ENCODE data around the gene DLK1. TPM values are rescaled to one million over a fixed set of nuclear protein-coding genes. Genes with fewer than 3 reads are reported as not detected.

Gene DLK1
- total and polyA plus RNA-seq, 2 of the 13 experiments (the other 11 are each of a cell fraction or from before 2014, with no cell fraction given) = 95.5 to 312 TPM

DNA sequence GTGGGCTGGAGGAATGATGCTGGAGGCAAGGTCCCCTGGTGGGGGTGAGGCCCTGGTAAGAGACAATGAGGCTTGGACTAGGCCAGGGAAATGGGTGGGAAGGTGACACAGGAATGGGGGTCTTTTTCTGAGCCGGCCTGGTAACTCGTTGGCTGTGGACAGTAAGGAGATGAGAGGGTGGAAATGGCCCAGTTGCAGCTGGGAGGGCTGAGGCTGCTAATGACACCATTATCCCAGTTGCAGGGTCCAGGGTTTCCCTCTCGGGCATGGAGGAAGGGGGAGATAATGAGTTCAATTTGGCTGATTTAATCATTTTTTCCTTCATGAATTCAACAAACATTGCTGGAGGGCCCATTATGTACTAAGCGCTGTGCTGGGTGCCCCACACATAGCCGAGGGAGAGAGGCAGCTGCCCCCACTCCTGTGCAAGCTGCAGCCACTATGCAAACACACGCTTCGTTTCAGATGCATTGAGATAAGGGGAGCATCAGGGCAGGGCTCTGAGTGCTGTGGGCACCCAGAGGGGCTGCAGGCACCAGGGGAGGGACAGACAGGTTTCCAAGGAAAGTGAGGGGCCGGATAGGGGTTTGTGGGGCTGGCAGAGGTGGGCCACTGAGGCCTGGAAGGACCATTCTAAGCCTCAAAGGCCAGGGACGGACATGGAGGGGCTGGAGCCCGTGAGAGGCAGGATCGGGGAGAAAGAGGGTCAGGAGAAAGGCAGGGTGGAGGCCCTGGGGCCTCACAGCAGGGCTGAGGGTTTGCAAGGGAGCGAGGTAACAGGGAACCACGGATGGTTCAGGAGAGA is 56.0 kb downstream of the DLK1 start:
- CTCF ChIA-PET (ENCODE audit: low intra/inter-chr PET ratio, low total read pairs) = no interaction called here
- H3K4me1 ChIP-seq (ENCODE audit: insufficient read depth, low read length) = peaks cover 57% of the 10 kb centered on the region
- DNase-seq (ENCODE audit: low spot score) (peak; percentile 39), ATAC-seq (peak; percentile 79), FAIRE-seq (peak; percentile 32)
- H3K9ac ChIP-seq (ENCODE audit: insufficient read depth, low read depth, low read length) = peak overlapping the region; percentile 8; the same call in 1 of the 2 replicates
- no peaks in the 10 kb centered on the region for H3K79me2 ChIP-seq (ENCODE audit: insufficient read depth, low read length)
- intact Hi-C loops (cut with micrococcal nuclease; ENCODE audit: unreplicated experiment) = no loop called here
- H3K27me3 ChIP-seq (ENCODE audit: control insufficient read depth in 1 of 2, insufficient read depth in 2 of 2, low read length in 2 of 2) = no peaks in the 10 kb centered on the region
- in situ Hi-C loops (cut with HindIII; ENCODE audit: extremely low pct_ligation_motif_present, low pct_unique_long_range_greater_than_20kb) = no loop called here
- H3K4me2 ChIP-seq (ENCODE audit: low read depth, low read length) = peak overlapping the region; percentile 53; the same call in 1 of the 2 replicates
- 27% methylated on average over 12 of the region's 13 CpGs for WGBS (ENCODE audit: low lambda C conversion rate)
- no peaks in the 10 kb centered on the region for H4K20me1 ChIP-seq (ENCODE audit: insufficient read depth, low read length)
- H3K9me3 ChIP-seq (ENCODE audit: low read length) = no peaks in the 10 kb centered on the region
- H3K27ac ChIP-seq (ENCODE audit: extremely low read length, insufficient read depth, low read length) = no peak overlapping the region
- H2AFZ ChIP-seq (ENCODE audit: low read length) = no peak overlapping the region
- no peaks in the 10 kb centered on the region for H3K36me3 ChIP-seq (replicated peaks in 1 of 2; ENCODE audit: control insufficient read depth in 1 of 2, insufficient read depth in 2 of 2, low read length in 2 of 2)
- no TSS peak for BruUV-seq (replicated peaks)
- no peak overlapping the region for H3K4me3 ChIP-seq (replicated peaks in 1 of 3; ENCODE audit: insufficient read depth in 1 of 3, low read depth in 2 of 3, low read length in 3 of 3)
- POLR2A ChIA-PET = no interaction called here
- TF ChIP-seq ZNF615 (CRISPR knock-in tag; IDR thresholded peaks at IDR 0.05; ENCODE audit: borderline replicate concordance) (no peak), ZNF138 (CRISPR knock-in tag; IDR thresholded peaks at IDR 0.05; ENCODE audit: low read depth) (no peak), U2AF1 (optimal IDR thresholded peaks at IDR 0.05; ENCODE audit: low read depth, low read length) (no peak), FOXK2 (IDR thresholded peaks at IDR 0.05) (no peak), REXO4 (CRISPR knock-in tag; IDR thresholded peaks at IDR 0.05; ENCODE audit: borderline replicate concordance) (no peak), JDP2 (CRISPR knock-in tag; IDR thresholded peaks at IDR 0.05; ENCODE audit: borderline replicate concordance) (no peak), HHEX (CRISPR knock-in tag; IDR thresholded peaks at IDR 0.05) (no peak), CEBPG (CRISPR knock-in tag; IDR thresholded peaks at IDR 0.05) (no peak), KDM6A (CRISPR knock-in tag; IDR thresholded peaks at IDR 0.05; ENCODE audit: low read depth) (no peak), PRMT3 (CRISPR knock-in tag; IDR thresholded peaks at IDR 0.05; ENCODE audit: borderline replicate concordance, low read depth) (no peak), CREM (IDR thresholded peaks at IDR 0.05) (no peak), CREM (CRISPR knock-in tag; IDR thresholded peaks at IDR 0.05) (no peak), FOXA3 (CRISPR knock-in tag; IDR thresholded peaks at IDR 0.05) (0 out of 2 replicates have a peak, but pooled peaks have one; percentile 25), ZNF605 (CRISPR knock-in tag; IDR thresholded peaks at IDR 0.05) (no peak), ZNF549 (CRISPR knock-in tag; IDR thresholded peaks at IDR 0.05) (no peak), ZNF260 (CRISPR knock-in tag; IDR thresholded peaks at IDR 0.05; ENCODE audit: borderline replicate concordance, low read depth) (no peak), ZNF557 (CRISPR knock-in tag; IDR thresholded peaks at IDR 0.05) (no peak)
- TF ChIP-seq, protein P1, sequence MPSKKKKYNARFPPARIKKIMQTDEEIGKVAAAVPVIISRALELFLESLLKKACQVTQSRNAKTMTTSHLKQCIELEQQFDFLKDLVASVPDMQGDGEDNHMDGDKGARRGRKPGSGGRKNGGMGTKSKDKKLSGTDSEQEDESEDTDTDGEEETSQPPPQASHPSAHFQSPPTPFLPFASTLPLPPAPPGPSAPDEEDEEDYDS (CRISPR knock-in tag; IDR thresholded peaks at IDR 0.05) = no peak
- TF ChIP-seq, protein P2, sequence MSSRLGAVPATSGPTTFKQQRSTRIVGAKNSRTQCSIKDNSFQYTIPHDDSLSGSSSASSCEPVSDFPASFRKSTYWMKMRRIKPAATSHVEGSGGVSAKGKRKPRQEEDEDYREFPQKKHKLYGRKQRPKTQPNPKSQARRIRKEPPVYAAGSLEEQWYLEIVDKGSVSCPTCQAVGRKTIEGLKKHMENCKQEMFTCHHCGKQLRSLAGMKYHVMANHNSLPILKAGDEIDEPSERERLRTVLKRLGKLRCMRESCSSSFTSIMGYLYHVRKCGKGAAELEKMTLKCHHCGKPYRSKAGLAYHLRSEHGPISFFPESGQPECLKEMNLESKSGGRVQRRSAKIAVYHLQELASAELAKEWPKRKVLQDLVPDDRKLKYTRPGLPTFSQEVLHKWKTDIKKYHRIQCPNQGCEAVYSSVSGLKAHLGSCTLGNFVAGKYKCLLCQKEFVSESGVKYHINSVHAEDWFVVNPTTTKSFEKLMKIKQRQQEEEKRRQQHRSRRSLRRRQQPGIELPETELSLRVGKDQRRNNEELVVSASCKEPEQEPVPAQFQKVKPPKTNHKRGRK (CRISPR knock-in tag; IDR thresholded peaks at IDR 0.05) = no peak
- TF ChIP-seq, protein P3, sequence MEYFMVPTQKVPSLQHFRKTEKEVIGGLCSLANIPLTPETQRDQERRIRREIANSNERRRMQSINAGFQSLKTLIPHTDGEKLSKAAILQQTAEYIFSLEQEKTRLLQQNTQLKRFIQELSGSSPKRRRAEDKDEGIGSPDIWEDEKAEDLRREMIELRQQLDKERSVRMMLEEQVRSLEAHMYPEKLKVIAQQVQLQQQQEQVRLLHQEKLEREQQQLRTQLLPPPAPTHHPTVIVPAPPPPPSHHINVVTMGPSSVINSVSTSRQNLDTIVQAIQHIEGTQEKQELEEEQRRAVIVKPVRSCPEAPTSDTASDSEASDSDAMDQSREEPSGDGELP (IDR thresholded peaks at IDR 0.05; ENCODE audit: borderline replicate concordance, low read depth) = no peak
- TF ChIP-seq, protein P4, sequence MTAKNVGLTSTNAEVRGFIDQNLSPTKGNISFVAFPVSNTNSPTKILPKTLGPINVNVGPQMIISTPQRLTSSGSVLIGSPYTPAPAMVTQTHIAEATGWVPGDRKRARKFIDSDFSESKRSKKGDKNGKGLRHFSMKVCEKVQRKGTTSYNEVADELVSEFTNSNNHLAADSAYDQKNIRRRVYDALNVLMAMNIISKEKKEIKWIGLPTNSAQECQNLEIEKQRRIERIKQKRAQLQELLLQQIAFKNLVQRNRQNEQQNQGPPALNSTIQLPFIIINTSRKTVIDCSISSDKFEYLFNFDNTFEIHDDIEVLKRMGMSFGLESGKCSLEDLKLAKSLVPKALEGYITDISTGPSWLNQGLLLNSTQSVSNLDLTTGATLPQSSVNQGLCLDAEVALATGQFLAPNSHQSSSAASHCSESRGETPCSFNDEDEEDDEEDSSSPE (CRISPR knock-in tag; IDR thresholded peaks at IDR 0.05) = no peak
